Testis (tissue), 3 donors: ENCODE measurements around the gene IRF5. TPM values are rescaled to one million over a fixed set of nuclear protein-coding genes. Genes with fewer than 3 reads are reported as not detected.
A peak's percentile ranks its signal among the peaks of the same experiment; 100 is the strongest.

ENCODE experiments used
- DNase-seq: peaks from one replicate; pipeline ENCODE4 v3.0.0-alpha.2; 2019
- H3K27ac ChIP-seq, 2 donors: fragments of 200-600 bp; sonication (generic); one replicate each; pipeline ENCODE4 v1.5.1; 2019
- H3K27me3 ChIP-seq: fragments of 200-600 bp; sonication (generic); one replicate; pipeline ENCODE4 v1.5.1; 2019
- H3K36me3 ChIP-seq: fragments of 200-600 bp; sonication (generic); one replicate; pipeline ENCODE4 v1.5.1; 2017; ENCODE audit warnings: low read depth; ENCODE audit errors: missing control alignments
- H3K4me1 ChIP-seq: fragments of 200-600 bp; sonication (generic); one replicate; pipeline ENCODE4 v1.5.1; 2019
- H3K4me3 ChIP-seq, 2 donors: fragments of 200-600 bp; sonication (generic); one replicate each; pipeline ENCODE4 v1.5.1; 2017 to 2019
- H3K9me3 ChIP-seq: fragments of 200-600 bp; sonication (generic); one replicate; pipeline ENCODE4 v1.5.1; 2017
- POLR2A ChIP-seq: fragments of 450-650 bp; IDR thresholded peaks from one replicate; pipeline ENCODE4 v1.6.1; 2017; ENCODE audit warnings: antibody characterized with exemption, mild to moderate bottlenecking, moderate library complexity
- WGBS, 2 donors: methylation state at CpG; one replicate each; pipeline ENCODE4 v1.1.5; 2018; 5-methylcytosine and 5-hydroxymethylcytosine counted together
- intact Hi-C: fragments of 100-400 bp; cut with DNase I; formaldehyde crosslinking; loops from one replicate; pipeline ENCODE4 v1.15.1; 2023; ENCODE audit warnings: low total_unique reads
- polyA plus RNA-seq: library from polyadenylated mRNA; stranded (reverse); fragments of 350-450 nt; fragmentation: Illumina TruSeq; extraction: RNeasy Lipid Tissue Mini Kit (QIAGEN cat#74804); gene quantifications from one replicate; pipeline ENCODE4 v1.2.3, GENCODE V29; 2014; ENCODE audit warnings: low read depth, low replicate concordance; ENCODE audit not compliant: insufficient read depth
- total RNA-seq, 2 donors: library from RNA; depleted of rRNA; stranded (reverse); fragments of >200 nt; gene quantifications; one replicate each; pipeline ENCODE4 v1.2.3, GENCODE V29; 2016
- TF ChIP-seq, protein P1 (sequence below), 3 experiments: fragments of 450-650 bp in 2 of 3; fragments of 200-600 bp in 1 of 3; sonication (generic) in 1 of 3; IDR thresholded peaks; one replicate each; pipeline ENCODE4 v1.5.1; 2016 to 2019; ENCODE audit warnings: antibody characterized with exemption in 3 of 3, mild to moderate bottlenecking in 2 of 3, moderate library complexity in 1 of 3

The IRF5 gene
- total and polyA plus RNA-seq, 3 donors from 2014 or later, result 2.9 to 5.6 (median 4.6) TPM

DNA sequence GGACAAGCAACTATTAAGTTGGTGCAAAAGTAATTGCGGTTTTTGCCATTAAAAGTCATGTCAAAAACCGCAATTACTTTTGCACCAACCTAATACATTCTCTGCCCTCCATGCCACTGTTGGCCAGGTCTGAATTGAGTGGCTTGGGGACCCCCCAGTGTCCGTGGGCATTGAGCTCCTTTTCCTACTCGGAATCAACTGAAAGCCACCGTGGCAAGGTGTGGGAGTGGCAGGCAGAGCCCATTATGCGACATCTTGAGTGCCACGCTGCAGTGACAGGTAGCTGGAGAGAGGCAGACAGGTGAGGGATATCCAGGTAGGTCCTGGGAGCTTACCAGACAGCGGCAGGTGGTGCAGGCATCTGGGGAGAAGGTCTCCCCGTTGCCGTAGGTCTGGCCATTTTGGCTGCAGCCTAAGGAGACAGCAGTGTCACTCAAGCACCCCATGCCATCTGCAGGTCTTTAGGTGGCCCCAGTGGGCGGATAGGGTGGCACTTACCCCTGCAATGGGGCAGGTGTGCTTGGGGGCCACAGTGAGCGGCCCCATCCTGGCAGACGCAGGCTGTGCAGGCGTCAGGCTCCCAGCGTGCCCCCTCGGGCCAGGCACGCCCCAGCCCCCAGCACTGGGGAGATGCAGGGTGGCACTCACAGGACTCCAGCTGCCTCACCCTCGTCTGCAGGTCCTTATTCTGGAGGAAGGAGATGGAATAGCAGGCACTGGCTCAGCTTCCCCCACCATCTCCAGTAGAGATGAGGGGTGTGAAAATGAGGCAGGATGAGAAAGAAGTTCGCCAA is 30.8 kb upstream of the IRF5 start:
- H3K36me3 ChIP-seq, result no peaks in the 10 kb centered on the region
- H3K4me3 ChIP-seq, result no peak overlapping the region
- H3K27ac ChIP-seq, result no peak overlapping the region
- no peak for DNase-seq
- intact Hi-C loops, result no loop called here
- TF ChIP-seq, protein P1, sequence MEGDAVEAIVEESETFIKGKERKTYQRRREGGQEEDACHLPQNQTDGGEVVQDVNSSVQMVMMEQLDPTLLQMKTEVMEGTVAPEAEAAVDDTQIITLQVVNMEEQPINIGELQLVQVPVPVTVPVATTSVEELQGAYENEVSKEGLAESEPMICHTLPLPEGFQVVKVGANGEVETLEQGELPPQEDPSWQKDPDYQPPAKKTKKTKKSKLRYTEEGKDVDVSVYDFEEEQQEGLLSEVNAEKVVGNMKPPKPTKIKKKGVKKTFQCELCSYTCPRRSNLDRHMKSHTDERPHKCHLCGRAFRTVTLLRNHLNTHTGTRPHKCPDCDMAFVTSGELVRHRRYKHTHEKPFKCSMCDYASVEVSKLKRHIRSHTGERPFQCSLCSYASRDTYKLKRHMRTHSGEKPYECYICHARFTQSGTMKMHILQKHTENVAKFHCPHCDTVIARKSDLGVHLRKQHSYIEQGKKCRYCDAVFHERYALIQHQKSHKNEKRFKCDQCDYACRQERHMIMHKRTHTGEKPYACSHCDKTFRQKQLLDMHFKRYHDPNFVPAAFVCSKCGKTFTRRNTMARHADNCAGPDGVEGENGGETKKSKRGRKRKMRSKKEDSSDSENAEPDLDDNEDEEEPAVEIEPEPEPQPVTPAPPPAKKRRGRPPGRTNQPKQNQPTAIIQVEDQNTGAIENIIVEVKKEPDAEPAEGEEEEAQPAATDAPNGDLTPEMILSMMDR (IDR thresholded peaks at IDR 0.05), result no peak
- TF ChIP-seq POLR2A, result no peak
- H3K27me3 ChIP-seq, result no peaks in the 10 kb centered on the region
- no peaks in the 10 kb centered on the region for H3K4me1 ChIP-seq
- 85 to 88% methylated on average over 8 to 19 of the region's 19 CpGs for WGBS, 2 donors
- no peaks in the 10 kb centered on the region for H3K9me3 ChIP-seq

DNA sequence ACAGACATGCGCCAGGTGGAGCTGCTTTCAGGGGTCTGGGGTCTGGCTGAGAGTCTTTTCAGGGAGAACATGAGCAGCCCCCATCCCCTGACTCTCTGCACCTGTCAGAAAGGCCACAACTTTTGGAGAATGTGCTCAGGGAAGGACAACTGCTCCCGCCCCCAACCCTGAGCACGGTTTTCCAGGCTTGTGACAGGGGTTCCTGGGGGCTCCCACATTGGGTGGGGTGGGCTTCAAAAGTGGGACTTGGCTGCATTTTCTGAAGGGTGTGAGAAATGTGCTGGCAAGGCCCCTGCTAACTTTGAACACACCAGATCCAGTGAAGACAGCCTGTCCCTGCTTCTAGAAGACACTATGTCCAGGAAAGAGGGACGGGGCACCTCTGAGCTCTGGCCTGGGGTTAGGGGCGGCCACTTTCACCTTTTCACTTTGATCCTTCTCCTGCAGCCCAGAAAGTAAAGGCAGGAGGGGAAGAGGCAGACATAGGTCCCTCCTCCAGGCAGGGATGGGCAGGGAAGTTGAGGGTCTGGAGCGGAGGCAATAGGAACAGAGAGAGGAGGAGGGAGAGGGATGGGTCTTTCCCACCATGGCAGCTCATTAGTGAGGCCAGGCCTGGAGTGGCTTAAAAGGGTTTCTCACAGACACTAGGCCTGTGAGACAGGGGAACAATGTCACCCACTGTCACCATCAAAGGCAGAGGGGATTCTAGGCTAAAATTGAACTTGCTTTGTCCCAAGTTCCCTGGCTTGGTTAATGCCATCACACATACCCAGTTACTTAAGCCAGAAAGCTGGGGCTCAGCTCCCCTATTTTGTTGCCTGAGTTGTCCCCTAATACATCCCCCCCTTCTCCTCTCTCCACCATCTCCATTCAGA is 28.7 kb upstream of the IRF5 start:
- 80 to 81% methylated on average over 4 to 6 of the region's 6 CpGs for WGBS, 2 donors
- no peaks in the 10 kb centered on the region for H3K4me1 ChIP-seq
- intact Hi-C loops, result no loop called here
- H3K9me3 ChIP-seq, result no peaks in the 10 kb centered on the region
- no peaks in the 10 kb centered on the region for H3K27me3 ChIP-seq
- no peak overlapping the region for H3K27ac ChIP-seq
- no peak for TF ChIP-seq POLR2A
- TF ChIP-seq, protein P1 (IDR thresholded peaks at IDR 0.05), result no peak
- no peak for DNase-seq
- H3K4me3 ChIP-seq, result no peak overlapping the region
- H3K36me3 ChIP-seq, result no peaks in the 10 kb centered on the region

DNA sequence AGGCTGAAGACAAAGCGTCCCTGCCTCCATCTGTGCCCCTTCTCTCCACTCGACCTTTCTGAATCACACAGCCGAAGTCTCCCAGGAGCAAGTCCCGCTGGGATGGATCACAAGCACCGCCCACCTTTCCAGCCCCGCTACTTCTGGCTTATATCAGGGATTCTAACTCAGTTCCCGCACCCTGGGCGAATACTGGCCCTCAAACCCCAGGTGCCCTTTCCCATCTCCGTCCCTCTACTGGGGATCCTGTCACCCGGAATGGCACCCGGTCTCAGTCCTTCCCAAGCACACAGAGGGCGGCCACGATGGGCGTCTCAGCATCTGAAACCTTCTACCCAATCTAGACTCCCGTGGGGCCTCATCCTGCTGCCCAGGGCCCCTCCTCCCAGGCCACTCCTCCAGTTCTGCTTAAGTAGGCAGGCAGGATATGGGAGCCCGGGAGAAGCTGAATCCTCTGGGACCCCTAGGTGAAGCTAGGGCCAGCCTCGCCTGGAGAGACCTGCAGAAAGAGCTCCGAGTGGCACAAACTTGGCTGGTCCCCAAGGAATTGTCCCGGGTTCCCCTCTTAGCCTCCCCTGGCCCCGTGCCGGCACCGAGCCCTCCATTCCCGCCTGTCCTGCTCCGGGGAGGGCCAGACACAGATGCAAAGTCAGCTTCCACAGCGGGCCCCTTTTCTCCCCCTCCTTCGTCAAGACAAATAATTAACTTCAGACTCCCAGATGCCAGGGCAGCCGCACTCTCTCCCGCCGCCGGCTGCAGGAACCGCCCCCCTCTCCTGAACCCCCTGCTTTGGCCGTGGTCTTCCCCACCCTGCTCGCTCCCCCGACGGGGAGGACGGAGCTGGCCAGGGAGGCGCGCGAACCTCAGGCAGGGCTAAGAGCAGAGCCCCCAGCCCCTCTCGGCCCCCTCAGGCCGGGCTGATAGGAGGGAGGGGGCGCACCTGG is 27.8 kb upstream of the IRF5 start:
- no peak overlapping the region for H3K27ac ChIP-seq
- no peaks in the 10 kb centered on the region for H3K36me3 ChIP-seq
- H3K9me3 ChIP-seq, result no peaks in the 10 kb centered on the region
- intact Hi-C loops, result no loop called here
- no peak for TF ChIP-seq POLR2A
- TF ChIP-seq, protein P1 (IDR thresholded peaks at IDR 0.05), result no peak
- WGBS, 2 donors, result 4 to 18% methylated on average over 32 to 37 of the region's 42 CpGs
- H3K4me3 ChIP-seq, result peak overlapping the region in 1 of 2 donors; percentile 20
- no peaks in the 10 kb centered on the region for H3K27me3 ChIP-seq
- no peaks in the 10 kb centered on the region for H3K4me1 ChIP-seq
- DNase-seq, result no peak

DNA sequence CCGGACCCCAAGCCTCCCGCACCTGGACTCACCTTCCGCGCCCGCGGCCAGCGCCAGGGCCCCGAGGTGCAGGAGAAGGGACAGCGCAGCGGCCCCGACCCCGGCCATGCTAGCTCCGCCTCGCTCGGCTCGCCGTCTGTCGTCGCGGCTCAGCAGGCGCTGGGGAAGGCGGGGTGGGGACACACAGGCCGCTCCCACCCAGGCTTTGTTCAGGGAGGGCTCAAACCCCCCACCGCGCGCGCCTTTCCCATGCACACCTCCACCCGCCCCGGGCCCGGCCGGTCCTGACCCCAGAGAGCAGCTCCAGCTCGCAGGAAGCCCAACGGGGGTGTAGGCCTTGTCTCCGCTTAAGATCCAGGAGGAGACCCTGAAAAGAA is 27.2 kb upstream of the IRF5 start, which contains the start of gene KCP:
Gene KCP (minus strand): TSS at position 141 of the 377 bp plus-strand sequence. CDS start 33 bp downstream, at position 108.
- Histone ChIP-seq H3K27ac (no peak within 1 kb of the TSS), H3K36me3 (no peaks in the 10 kb centered on the region), H3K4me3 (peak within 1 kb of the TSS in 1 of 2 donors; percentile 20), H3K4me1 (peaks cover 3% of the 10 kb centered on the region), H3K9me3 (no peaks in the 10 kb centered on the region), H3K27me3 (no peaks in the 10 kb centered on the region)
- TF ChIP-seq, protein P1 (IDR thresholded peaks at IDR 0.05), result no peak
- TF ChIP-seq POLR2A, result no peak
- intact Hi-C loops, result no loop called here
- no peak for DNase-seq
- whole genome bisulfite sequencing, 2 donors, result 30 to 41% methylated on average over 14 to 19 of the region's 34 CpGs
